Measurements from ENCODE around the gene HYAL3.
"Not testable (repeated sequence)": the region's sequence is repeated elsewhere in the genome, so short reads cannot be mapped to it uniquely, and the experiment has no call there.

HYAL3 gene

GRCh38 chr3:50275141-50275995 is 23.8 kb downstream of the HYAL3 start:
- Histone ChIP-seq H3K4me3 (ENCODE audit: severe bottlenecking) (no peak overlapping the region), H3K36me3 (ENCODE audit: low read depth) (peaks cover 48% of the 10 kb centered on the region), H3K27me3 (ENCODE audit: insufficient read depth, poor library complexity, severe bottlenecking) (no peaks in the 10 kb centered on the region), H3K9me3 (ENCODE audit: severe bottlenecking) (no peaks in the 10 kb centered on the region), H3K4me1 (ENCODE audit: insufficient read depth, poor library complexity, severe bottlenecking) (peaks cover 11% of the 10 kb centered on the region), H3K27ac (ENCODE audit: poor library complexity, severe bottlenecking) (no peak overlapping the region)
- TF ChIP-seq, protein P1, sequence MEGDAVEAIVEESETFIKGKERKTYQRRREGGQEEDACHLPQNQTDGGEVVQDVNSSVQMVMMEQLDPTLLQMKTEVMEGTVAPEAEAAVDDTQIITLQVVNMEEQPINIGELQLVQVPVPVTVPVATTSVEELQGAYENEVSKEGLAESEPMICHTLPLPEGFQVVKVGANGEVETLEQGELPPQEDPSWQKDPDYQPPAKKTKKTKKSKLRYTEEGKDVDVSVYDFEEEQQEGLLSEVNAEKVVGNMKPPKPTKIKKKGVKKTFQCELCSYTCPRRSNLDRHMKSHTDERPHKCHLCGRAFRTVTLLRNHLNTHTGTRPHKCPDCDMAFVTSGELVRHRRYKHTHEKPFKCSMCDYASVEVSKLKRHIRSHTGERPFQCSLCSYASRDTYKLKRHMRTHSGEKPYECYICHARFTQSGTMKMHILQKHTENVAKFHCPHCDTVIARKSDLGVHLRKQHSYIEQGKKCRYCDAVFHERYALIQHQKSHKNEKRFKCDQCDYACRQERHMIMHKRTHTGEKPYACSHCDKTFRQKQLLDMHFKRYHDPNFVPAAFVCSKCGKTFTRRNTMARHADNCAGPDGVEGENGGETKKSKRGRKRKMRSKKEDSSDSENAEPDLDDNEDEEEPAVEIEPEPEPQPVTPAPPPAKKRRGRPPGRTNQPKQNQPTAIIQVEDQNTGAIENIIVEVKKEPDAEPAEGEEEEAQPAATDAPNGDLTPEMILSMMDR (IDR thresholded peaks at IDR 0.05; ENCODE audit: poor library complexity, severe bottlenecking): no peak
- DNase-seq (ENCODE audit: low spot score) (no peak), ATAC-seq (ENCODE audit: low read depth) (no peak)

- no peak for ATAC-seq (ENCODE audit: low read depth)
- TF ChIP-seq, protein P1 (IDR thresholded peaks at IDR 0.05; ENCODE audit: poor library complexity, severe bottlenecking): peak; percentile 73
- no peaks in the 10 kb centered on the region for H3K27me3 ChIP-seq (ENCODE audit: insufficient read depth, poor library complexity, severe bottlenecking)
- H3K36me3 ChIP-seq (ENCODE audit: low read depth): peaks cover 48% of the 10 kb centered on the region
- DNase-seq (ENCODE audit: low spot score): no peak
- H3K4me3 ChIP-seq (ENCODE audit: severe bottlenecking): no peak overlapping the region
- H3K9me3 ChIP-seq (ENCODE audit: severe bottlenecking): no peaks in the 10 kb centered on the region
- peaks cover 15% of the 10 kb centered on the region for H3K4me1 ChIP-seq (ENCODE audit: insufficient read depth, poor library complexity, severe bottlenecking)
- no peak overlapping the region for H3K27ac ChIP-seq (ENCODE audit: poor library complexity, severe bottlenecking)
These were observed 24.7 kb downstream of the HYAL3 start for GRCh38 chr3:50274371-50275104.

DNA sequence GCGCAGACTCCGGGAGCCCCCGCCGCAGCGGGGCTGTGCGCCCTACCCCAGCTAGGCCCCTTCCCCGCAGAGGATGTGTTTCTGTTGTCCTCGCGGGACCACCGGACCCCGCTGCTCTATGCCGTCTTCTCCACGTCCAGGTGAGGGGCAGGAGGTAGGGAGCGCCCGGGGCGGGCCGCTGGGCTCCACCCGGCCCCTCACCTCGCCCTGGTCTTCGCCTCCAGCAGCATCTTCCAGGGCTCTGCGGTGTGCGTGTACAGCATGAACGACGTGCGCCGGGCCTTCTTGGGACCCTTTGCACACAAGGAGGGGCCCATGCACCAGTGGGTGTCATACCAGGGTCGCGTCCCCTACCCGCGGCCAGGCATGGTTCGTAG is 25.5 kb downstream of the HYAL3 start:
- Histone ChIP-seq H3K4me1 (ENCODE audit: insufficient read depth, poor library complexity, severe bottlenecking) (peaks cover 16% of the 10 kb centered on the region), H3K27me3 (ENCODE audit: insufficient read depth, poor library complexity, severe bottlenecking) (no peaks in the 10 kb centered on the region), H3K9me3 (ENCODE audit: severe bottlenecking) (no peaks in the 10 kb centered on the region), H3K36me3 (ENCODE audit: low read depth) (peaks cover 48% of the 10 kb centered on the region), H3K4me3 (ENCODE audit: severe bottlenecking) (no peak overlapping the region), H3K27ac (ENCODE audit: poor library complexity, severe bottlenecking) (no peak overlapping the region)
- TF ChIP-seq, protein P1 (IDR thresholded peaks at IDR 0.05; ENCODE audit: poor library complexity, severe bottlenecking): no peak
- DNase-seq (ENCODE audit: low spot score) (no peak), ATAC-seq (ENCODE audit: low read depth) (no peak)

DNA sequence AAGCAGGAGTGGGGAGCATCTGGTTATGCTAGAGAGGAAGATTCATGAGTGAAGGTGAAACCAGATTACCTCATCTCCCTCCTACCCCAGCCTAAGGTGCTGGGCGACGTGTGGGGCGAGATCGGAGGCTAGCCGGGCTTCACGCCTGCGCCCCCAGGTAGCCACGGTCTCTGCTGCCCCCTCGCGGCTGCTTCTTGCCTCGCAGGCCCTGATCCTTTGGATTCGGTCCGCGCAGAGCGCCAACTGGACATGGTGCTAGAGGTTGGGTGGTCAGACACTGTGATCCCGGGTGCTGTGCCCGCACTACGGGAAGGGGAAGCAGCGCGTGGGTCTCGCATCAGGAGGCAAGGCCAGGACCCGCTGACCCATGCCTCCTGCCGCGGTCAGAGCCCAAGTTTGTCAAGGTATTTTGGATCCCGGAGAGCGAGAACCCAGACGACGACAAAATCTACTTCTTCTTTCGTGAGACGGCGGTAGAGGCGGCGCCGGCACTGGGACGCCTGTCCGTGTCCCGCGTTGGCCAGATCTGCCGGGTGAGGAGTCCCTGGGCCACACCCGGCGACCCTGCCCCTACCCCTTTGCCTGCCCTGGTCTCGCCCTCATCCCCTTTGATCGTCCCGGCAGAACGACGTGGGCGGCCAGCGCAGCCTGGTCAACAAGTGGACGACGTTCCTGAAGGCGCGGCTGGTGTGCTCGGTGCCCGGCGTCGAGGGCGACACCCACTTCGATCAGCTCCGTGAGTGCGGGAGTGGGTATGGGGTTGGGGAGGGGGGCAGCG is 26.1 kb downstream of the HYAL3 start:
- Histone ChIP-seq H3K36me3 (ENCODE audit: low read depth) (peaks cover 48% of the 10 kb centered on the region), H3K9me3 (ENCODE audit: severe bottlenecking) (no peaks in the 10 kb centered on the region), H3K27ac (ENCODE audit: poor library complexity, severe bottlenecking) (no peak overlapping the region), H3K4me1 (ENCODE audit: insufficient read depth, poor library complexity, severe bottlenecking) (peaks cover 21% of the 10 kb centered on the region), H3K4me3 (ENCODE audit: severe bottlenecking) (no peak overlapping the region), H3K27me3 (ENCODE audit: insufficient read depth, poor library complexity, severe bottlenecking) (no peaks in the 10 kb centered on the region)
- TF ChIP-seq, protein P1 (IDR thresholded peaks at IDR 0.05; ENCODE audit: poor library complexity, severe bottlenecking): peak; percentile 84
- peak; percentile 18; the same call in 2 of the 3 replicates for ATAC-seq (ENCODE audit: low read depth)
- no peak for DNase-seq (ENCODE audit: low spot score)

DNA sequence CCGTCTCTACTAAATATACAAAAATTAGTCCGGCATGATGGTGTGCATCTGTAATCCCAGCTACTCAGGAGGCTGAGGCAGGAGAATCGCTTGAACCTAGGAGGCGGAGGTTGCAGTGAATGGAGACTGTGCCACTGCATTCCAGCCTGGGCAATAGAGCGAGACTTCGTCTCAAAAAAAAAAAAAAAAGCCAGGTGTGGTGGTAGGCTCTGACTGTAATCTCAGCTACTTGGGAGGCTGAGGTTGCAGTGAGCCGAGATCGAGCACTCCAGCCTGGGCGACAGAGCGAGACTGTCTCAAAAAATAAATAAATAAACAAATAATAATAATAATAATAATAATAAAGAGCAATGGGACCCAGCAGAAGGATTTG is 26.7 kb downstream of the HYAL3 start:
- not testable (repeated sequence) for H3K4me3 ChIP-seq (ENCODE audit: severe bottlenecking); H3K9me3 ChIP-seq (ENCODE audit: severe bottlenecking); DNase-seq (ENCODE audit: low spot score); ATAC-seq (ENCODE audit: low read depth); H3K27ac ChIP-seq (ENCODE audit: poor library complexity, severe bottlenecking); H3K27me3 ChIP-seq (ENCODE audit: insufficient read depth, poor library complexity, severe bottlenecking)
- peaks cover 24% of the 10 kb centered on the region for H3K4me1 ChIP-seq (ENCODE audit: insufficient read depth, poor library complexity, severe bottlenecking)
- peaks cover 48% of the 10 kb centered on the region for H3K36me3 ChIP-seq (ENCODE audit: low read depth)
